K562 (cell line): ENCODE data around the gene ARID3A. TPM values are rescaled to one million over a fixed set of nuclear protein-coding genes. Genes with fewer than 3 reads are reported as not detected.

ENCODE experiments used
- CBX2 ChIP-seq: fragments of 200-600 bp; sonication (generic); IDR thresholded peaks from one replicate; pipeline ENCODE4 v1.6.1; 2012; ENCODE audit warnings: mild to moderate bottlenecking, low read length, inconsistent platforms; ENCODE audit not compliant: insufficient read depth, poor library complexity, severe bottlenecking
- CREB1 ChIP-seq, 2 experiments: sonication (generic) in 1 of 2; formaldehyde crosslinking in 1 of 2; IDR thresholded peaks; 2 replicates each; pipeline versions ENCODE4 v1.6.1 to v1.8.0; 2012 to 2022; ENCODE audit warnings: inconsistent platforms in 1 of 2, mild to moderate bottlenecking in 1 of 2, missing genetic modification reagents in 1 of 2, moderate library complexity in 1 of 2
- E2F5 ChIP-seq: sonication (generic); formaldehyde crosslinking; IDR thresholded peaks from 2 replicates; pipeline ENCODE4 v1.8.0; 2022; ENCODE audit warnings: mild to moderate bottlenecking, missing genetic modification reagents
- HNRNPLL ChIP-seq: fragments of 200-400 bp; formaldehyde crosslinking; IDR thresholded peaks from 2 replicates; pipeline ENCODE4 v1.6.1; 2017; ENCODE audit warnings: low read length, low read depth, mild to moderate bottlenecking; ENCODE audit not compliant: poor library complexity, severe bottlenecking
- MECOM ChIP-seq: fragments of 250-450 bp; sonication (Bioruptor Pico); IDR thresholded peaks from 2 replicates; pipeline ENCODE4 v1.8.0; 2022; ENCODE audit warnings: inconsistent platforms
- OTX1 ChIP-seq: fragments of 450-650 bp; formaldehyde crosslinking; IDR thresholded peaks from 2 replicates; pipeline ENCODE4 v1.4.0; 2022; ENCODE audit warnings: mild to moderate bottlenecking
- RBM14 ChIP-seq: fragments of 200-400 bp; formaldehyde crosslinking; IDR thresholded peaks from 2 replicates; pipeline ENCODE4 v1.6.1; 2018; ENCODE audit warnings: low read depth, mild to moderate bottlenecking, low read length, moderate library complexity, borderline replicate concordance; ENCODE audit not compliant: insufficient read depth
- TAF1 ChIP-seq: IDR thresholded peaks from 2 replicates; pipeline ENCODE4 v1.6.1; 2011; ENCODE audit warnings: mild to moderate bottlenecking, low read length, moderate library complexity; ENCODE audit not compliant: insufficient read depth, control insufficient read depth, severe bottlenecking; ENCODE audit errors: extremely low read depth
- ZBTB17 ChIP-seq: fragments of 450-650 bp; formaldehyde crosslinking; IDR thresholded peaks from 2 replicates; pipeline ENCODE4 v1.4.0; 2020; ENCODE audit warnings: mild to moderate bottlenecking
- ZNF589 ChIP-seq: fragments of 200-800 bp; sonication (Bioruptor generic); IDR thresholded peaks from 2 replicates; pipeline ENCODE4 v1.6.1; 2016; ENCODE audit warnings: low read depth, missing genetic modification characterization, missing compliant biosample characterization
- ZNF699 ChIP-seq: fragments of 250-450 bp; sonication (Bioruptor Pico); IDR thresholded peaks from 2 replicates; pipeline ENCODE4 v1.8.0; 2021; ENCODE audit warnings: mild to moderate bottlenecking, moderate library complexity; ENCODE audit not compliant: insufficient replicate concordance
- ZSCAN32 ChIP-seq: fragments of 450-650 bp; formaldehyde crosslinking; IDR thresholded peaks from 2 replicates; pipeline ENCODE4 v1.4.0; 2020; ENCODE audit warnings: mild to moderate bottlenecking, moderate library complexity
- polyA plus RNA-seq, 8 experiments: library from polyadenylated mRNA; depleted of rRNA in 4 of 8; stranded (reverse) in 5 of 8; unstranded in 3 of 8; fragments of >200 nt; fragmentation: Nextera tagmentation in 2 of 8; fragmentation: Illumina TruSeq in 1 of 8; extraction: Ambion mirVana in 2 of 8; extraction: Trizol in 1 of 8; gene quantifications; 2 replicates each; pipeline versions ENCODE4 v1.2.1 to v1.2.3, GENCODE V29; 2011 to 2014; ENCODE audit warnings: inconsistent platforms in 1 of 8, missing spikeins in 1 of 8
- total RNA-seq, 7 experiments: library from RNA; depleted of rRNA in 6 of 7; stranded (reverse); fragments of >200 nt in 6 of 7; fragmentation: Illumina TruSeq in 2 of 7; extraction: Trizol in 2 of 7; gene quantifications; 2 replicates each; pipeline versions ENCODE4 v1.2.1 to v1.2.3, GENCODE V29; 2011 to 2021; ENCODE audit warnings: low replicate concordance in 1 of 7
- TF ChIP-seq, protein P1 (sequence below), 2 experiments: IDR thresholded peaks; 2 replicates each; pipeline ENCODE4 v1.6.1; 2012; ENCODE audit warnings: improper control_type of control experiment in 2 of 2, low read depth in 2 of 2, low read length in 2 of 2, borderline replicate concordance in 1 of 2
- TF ChIP-seq, protein P2 (sequence below): fragments of 450-650 bp; IDR thresholded peaks from 2 replicates; pipeline ENCODE4 v1.6.1; 2017; ENCODE audit warnings: antibody characterized with exemption
- TF ChIP-seq, protein P3 (sequence below): fragments of 450-650 bp; IDR thresholded peaks from 2 replicates; pipeline ENCODE4 v1.6.1; 2018; ENCODE audit not compliant: partially characterized antibody

The ARID3A gene
- total and polyA plus RNA-seq, 9 of the 15 experiments (the other 6 are each of a cell fraction or from before 2014, with no cell fraction given), result 1.4 to 118 (median 31.2) TPM

DNA sequence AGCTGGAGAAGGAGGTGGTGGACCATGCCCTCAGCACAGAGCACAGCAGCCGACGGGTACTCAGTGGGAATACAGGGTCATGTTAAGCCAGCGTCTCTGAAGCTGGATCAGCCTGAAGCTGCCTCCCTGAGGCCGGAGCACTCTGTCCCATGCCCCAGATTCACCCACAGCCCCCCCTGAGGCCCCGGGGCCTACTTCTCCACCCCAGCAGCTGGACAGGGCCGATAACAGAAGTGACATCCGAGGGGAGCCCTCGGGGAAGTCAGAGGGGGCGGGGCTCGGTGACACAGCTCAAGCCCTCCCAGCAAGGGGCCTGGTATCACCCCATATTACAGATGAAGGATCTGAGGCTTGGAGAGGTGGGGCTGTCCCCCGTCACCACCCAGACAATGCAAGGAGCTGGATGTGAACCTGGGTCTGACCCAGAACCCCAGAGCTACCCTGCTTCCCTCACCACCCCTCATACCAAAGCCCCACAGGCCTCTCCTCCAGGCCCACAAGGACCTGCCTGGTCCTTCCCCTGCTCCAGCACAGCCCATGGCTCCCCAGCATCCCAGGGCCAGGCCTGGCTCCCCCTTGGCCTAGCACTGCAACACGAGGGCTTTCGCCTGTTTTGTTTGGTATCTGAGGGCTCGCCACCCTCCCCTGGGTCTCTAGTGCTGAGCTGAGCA lies 18.5 kb upstream of the ARID3A start (continued):
- TF ChIP-seq, protein P1, sequence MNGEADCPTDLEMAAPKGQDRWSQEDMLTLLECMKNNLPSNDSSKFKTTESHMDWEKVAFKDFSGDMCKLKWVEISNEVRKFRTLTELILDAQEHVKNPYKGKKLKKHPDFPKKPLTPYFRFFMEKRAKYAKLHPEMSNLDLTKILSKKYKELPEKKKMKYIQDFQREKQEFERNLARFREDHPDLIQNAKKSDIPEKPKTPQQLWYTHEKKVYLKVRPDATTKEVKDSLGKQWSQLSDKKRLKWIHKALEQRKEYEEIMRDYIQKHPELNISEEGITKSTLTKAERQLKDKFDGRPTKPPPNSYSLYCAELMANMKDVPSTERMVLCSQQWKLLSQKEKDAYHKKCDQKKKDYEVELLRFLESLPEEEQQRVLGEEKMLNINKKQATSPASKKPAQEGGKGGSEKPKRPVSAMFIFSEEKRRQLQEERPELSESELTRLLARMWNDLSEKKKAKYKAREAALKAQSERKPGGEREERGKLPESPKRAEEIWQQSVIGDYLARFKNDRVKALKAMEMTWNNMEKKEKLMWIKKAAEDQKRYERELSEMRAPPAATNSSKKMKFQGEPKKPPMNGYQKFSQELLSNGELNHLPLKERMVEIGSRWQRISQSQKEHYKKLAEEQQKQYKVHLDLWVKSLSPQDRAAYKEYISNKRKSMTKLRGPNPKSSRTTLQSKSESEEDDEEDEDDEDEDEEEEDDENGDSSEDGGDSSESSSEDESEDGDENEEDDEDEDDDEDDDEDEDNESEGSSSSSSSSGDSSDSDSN (IDR thresholded peaks at IDR 0.05; ENCODE audit: borderline replicate concordance in 1 of 2, low read depth in 2 of 2, low read length in 2 of 2), result peak in 1 of 2 experiments; percentile 90; a peak in 2 of 4 replicates
- TF ChIP-seq CREB1 (IDR thresholded peaks at IDR 0.05), result peak; percentile 73
- no peak; the same call in 1 of the 2 replicates for TF ChIP-seq CREB1 (CRISPR knock-in tag; IDR thresholded peaks at IDR 0.05)
- TF ChIP-seq, protein P2, sequence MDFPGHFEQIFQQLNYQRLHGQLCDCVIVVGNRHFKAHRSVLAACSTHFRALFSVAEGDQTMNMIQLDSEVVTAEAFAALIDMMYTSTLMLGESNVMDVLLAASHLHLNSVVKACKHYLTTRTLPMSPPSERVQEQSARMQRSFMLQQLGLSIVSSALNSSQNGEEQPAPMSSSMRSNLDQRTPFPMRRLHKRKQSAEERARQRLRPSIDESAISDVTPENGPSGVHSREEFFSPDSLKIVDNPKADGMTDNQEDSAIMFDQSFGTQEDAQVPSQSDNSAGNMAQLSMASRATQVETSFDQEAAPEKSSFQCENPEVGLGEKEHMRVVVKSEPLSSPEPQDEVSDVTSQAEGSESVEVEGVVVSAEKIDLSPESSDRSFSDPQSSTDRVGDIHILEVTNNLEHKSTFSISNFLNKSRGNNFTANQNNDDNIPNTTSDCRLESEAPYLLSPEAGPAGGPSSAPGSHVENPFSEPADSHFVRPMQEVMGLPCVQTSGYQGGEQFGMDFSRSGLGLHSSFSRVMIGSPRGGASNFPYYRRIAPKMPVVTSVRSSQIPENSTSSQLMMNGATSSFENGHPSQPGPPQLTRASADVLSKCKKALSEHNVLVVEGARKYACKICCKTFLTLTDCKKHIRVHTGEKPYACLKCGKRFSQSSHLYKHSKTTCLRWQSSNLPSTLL, result no peak
- TF ChIP-seq ZBTB17 (CRISPR knock-in tag), result no peak
- TF ChIP-seq RBM14, result no peak
- no peak for TF ChIP-seq HNRNPLL
- 0 out of 2 replicates have a peak, but pooled peaks have one; percentile 32 for TF ChIP-seq MECOM (CRISPR knock-in tag)
- TF ChIP-seq TAF1, result peak; percentile 48
- no peak for TF ChIP-seq ZSCAN32 (CRISPR knock-in tag)
- TF ChIP-seq, protein P3, sequence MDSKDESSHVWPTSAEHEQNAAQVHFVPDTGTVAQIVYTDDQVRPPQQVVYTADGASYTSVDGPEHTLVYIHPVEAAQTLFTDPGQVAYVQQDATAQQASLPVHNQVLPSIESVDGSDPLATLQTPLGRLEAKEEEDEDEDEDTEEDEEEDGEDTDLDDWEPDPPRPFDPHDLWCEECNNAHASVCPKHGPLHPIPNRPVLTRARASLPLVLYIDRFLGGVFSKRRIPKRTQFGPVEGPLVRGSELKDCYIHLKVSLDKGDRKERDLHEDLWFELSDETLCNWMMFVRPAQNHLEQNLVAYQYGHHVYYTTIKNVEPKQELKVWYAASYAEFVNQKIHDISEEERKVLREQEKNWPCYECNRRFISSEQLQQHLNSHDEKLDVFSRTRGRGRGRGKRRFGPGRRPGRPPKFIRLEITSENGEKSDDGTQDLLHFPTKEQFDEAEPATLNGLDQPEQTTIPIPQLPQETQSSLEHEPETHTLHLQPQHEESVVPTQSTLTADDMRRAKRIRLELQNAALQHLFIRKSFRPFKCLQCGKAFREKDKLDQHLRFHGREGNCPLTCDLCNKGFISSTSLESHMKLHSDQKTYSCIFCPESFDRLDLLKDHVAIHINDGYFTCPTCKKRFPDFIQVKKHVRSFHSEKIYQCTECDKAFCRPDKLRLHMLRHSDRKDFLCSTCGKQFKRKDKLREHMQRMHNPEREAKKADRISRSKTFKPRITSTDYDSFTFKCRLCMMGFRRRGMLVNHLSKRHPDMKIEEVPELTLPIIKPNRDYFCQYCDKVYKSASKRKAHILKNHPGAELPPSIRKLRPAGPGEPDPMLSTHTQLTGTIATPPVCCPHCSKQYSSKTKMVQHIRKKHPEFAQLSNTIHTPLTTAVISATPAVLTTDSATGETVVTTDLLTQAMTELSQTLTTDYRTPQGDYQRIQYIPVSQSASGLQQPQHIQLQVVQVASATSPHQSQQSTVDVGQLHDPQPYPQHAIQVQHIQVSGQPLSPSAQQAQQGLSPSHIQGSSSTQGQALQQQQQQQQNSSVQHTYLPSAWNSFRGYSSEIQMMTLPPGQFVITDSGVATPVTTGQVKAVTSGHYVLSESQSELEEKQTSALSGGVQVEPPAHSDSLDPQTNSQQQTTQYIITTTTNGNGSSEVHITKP, result peak; percentile 45
- TF ChIP-seq E2F5, result no peak
- no peak for TF ChIP-seq ZNF699 (CRISPR knock-in tag)
- TF ChIP-seq OTX1 (CRISPR knock-in tag), result no peak
- no peak for TF ChIP-seq CBX2
- no peak for TF ChIP-seq ZNF589
